HepG2 (cell line): ENCODE results near the gene DIAPH1. TPM values are rescaled to one million over a fixed set of nuclear protein-coding genes. Genes with fewer than 3 reads are reported as not detected.

ENCODE experiments used
- ATAC-seq: fragments of 200-7000 bp; cut with Tn5 transposase; 3 replicates; pipeline ENCODE4 v1.9.1; 2020; ENCODE audit warnings: mild to moderate bottlenecking, moderate library complexity
- BruUV-seq: library from RNA; stranded (reverse); fragments of 400-500 nt; replicated peaks from 2 replicates; lab custom pipeline; 2021; lab: Mats Ljungman, UMichigan
- CTCF ChIA-PET: fragments of 300-600 bp; formaldehyde crosslinking; extraction: SDS; loops from one replicate; lab custom pipeline; 2021; ENCODE audit warnings: low total read pairs, inconsistent platforms, low intra/inter-chr PET ratio; lab: Yijun Ruan, JAX
- POLR2A ChIA-PET: fragments of 350-600 bp; sonication (Branson Sonifier 250); formaldehyde crosslinking; loops from one replicate; lab custom pipeline; 2020; ENCODE audit warnings: antibody characterized with exemption, inconsistent platforms; lab: Yijun Ruan, JAX
- DNase-seq: peaks from one replicate; pipeline ENCODE4 v3.0.0-alpha.2; 2015; ENCODE audit warnings: low spot score
- FAIRE-seq: peaks from 3 replicates; lab custom pipeline; 2011; peaks lifted over from hg19 to GRCh38; lab: Jason Lieb, UNC
- H2AFZ ChIP-seq: one replicate; pipeline ENCODE4 v1.6.1; 2011; ENCODE audit warnings: low read length, inconsistent platforms
- H3K27ac ChIP-seq: fragments of 300-600 bp; 3 replicates; pipeline ENCODE4 v1.8.0; 2011; ENCODE audit warnings: mixed run types, mild to moderate bottlenecking, mixed read lengths, low read length, inconsistent platforms; ENCODE audit not compliant: insufficient read depth; ENCODE audit errors: extremely low read length
- H3K27me3 ChIP-seq, 2 experiments: fragments of 200-600 bp in 1 of 2; 2 replicates in 1 of 2; 3 replicates in 1 of 2; pipeline versions ENCODE4 v1.6.0 to v1.8.0; 2011; ENCODE audit warnings: low read length in 2 of 2, mild to moderate bottlenecking in 2 of 2, moderate library complexity in 2 of 2, inconsistent platforms in 1 of 2; ENCODE audit not compliant: insufficient read depth in 2 of 2, control insufficient read depth in 1 of 2
- H3K36me3 ChIP-seq, 2 experiments: fragments of 200-600 bp in 1 of 2; replicated peaks in 1 of 2; 2 replicates in 1 of 2; 3 replicates in 1 of 2; pipeline versions ENCODE4 v1.5.1 to v1.8.0; 2011; ENCODE audit warnings: low read length in 2 of 2, inconsistent platforms in 1 of 2; ENCODE audit not compliant: insufficient read depth in 2 of 2, control insufficient read depth in 1 of 2
- H3K4me1 ChIP-seq: 2 replicates; pipeline ENCODE4 v1.5.1; 2012; ENCODE audit warnings: low read length, inconsistent platforms; ENCODE audit not compliant: insufficient read depth
- H3K4me2 ChIP-seq: 2 replicates; pipeline ENCODE4 v1.6.0; 2011; ENCODE audit warnings: low read depth, low read length, inconsistent platforms
- H3K4me3 ChIP-seq, 3 experiments: fragments of 200-600 bp in 1 of 3; sonication (generic), shearing (Covaris generic) in 1 of 3; replicated peaks in 1 of 3; 2 replicates each; pipeline ENCODE4 v1.5.1; 2011 to 2016; ENCODE audit warnings: low read length in 3 of 3, inconsistent platforms in 2 of 3, low read depth in 2 of 3, mild to moderate bottlenecking in 2 of 3, control low read depth in 1 of 3, mixed read lengths in 1 of 3; ENCODE audit not compliant: insufficient read depth in 1 of 3
- H3K79me2 ChIP-seq: one replicate; pipeline ENCODE4 v1.6.1; 2011; ENCODE audit warnings: low read length, inconsistent platforms; ENCODE audit not compliant: insufficient read depth
- H3K9ac ChIP-seq: 2 replicates; pipeline ENCODE4 v1.6.0; 2011; ENCODE audit warnings: mild to moderate bottlenecking, low read depth, low read length, inconsistent platforms; ENCODE audit not compliant: insufficient read depth
- H3K9me3 ChIP-seq: 2 replicates; pipeline ENCODE4 v1.5.1; 2012; ENCODE audit warnings: mild to moderate bottlenecking, low read length
- H4K20me1 ChIP-seq: 2 replicates; pipeline ENCODE4 v1.6.0; 2011; ENCODE audit warnings: inconsistent platforms, mild to moderate bottlenecking, low read length, moderate library complexity; ENCODE audit not compliant: insufficient read depth
- HMGA1 ChIP-seq: sonication (generic); formaldehyde crosslinking; conservative IDR thresholded peaks from 2 replicates; pipeline ENCODE4 v1.4.0; 2020; ENCODE audit warnings: missing genetic modification reagents
- RFXANK ChIP-seq: IDR thresholded peaks from 2 replicates; pipeline ENCODE4 v1.6.1; 2016
- RFXAP ChIP-seq: sonication (generic); formaldehyde crosslinking; IDR thresholded peaks from 2 replicates; pipeline ENCODE4 v1.4.0; 2020; ENCODE audit warnings: missing genetic modification reagents, borderline replicate concordance
- SKI ChIP-seq: fragments of 450-650 bp; IDR thresholded peaks from one replicate; pipeline ENCODE4 v1.6.1; 2018; ENCODE audit warnings: mild to moderate bottlenecking; ENCODE audit not compliant: partially characterized antibody
- STAG1 ChIP-seq: sonication (generic); formaldehyde crosslinking; IDR thresholded peaks from 2 replicates; pipeline ENCODE4 v1.4.0; 2020; ENCODE audit warnings: missing genetic modification reagents
- ZNF747 ChIP-seq: sonication (generic); formaldehyde crosslinking; IDR thresholded peaks from 2 replicates; pipeline ENCODE4 v1.8.1; 2023; ENCODE audit warnings: missing genetic modification reagents, mild to moderate bottlenecking, borderline replicate concordance
- WGBS: methylation state at CpG from one replicate; pipeline ENCODE4 v1.1.6; 2017; ENCODE audit warnings: low lambda C conversion rate; 5-methylcytosine and 5-hydroxymethylcytosine counted together
- in situ Hi-C: cut with HindIII; loops from 2 replicates; pipeline ENCODE4 v1.10.0; 2017; ENCODE audit warnings: low pct_unique_long_range_greater_than_20kb; ENCODE audit not compliant: extremely low pct_ligation_motif_present
- intact Hi-C: fragments of 100-400 bp; cut with micrococcal nuclease; formaldehyde crosslinking; loops from one replicate; pipeline ENCODE4 v1.10.0; 2022; ENCODE audit not compliant: unreplicated experiment
- polyA plus RNA-seq, 8 experiments: library from polyadenylated mRNA; depleted of rRNA in 3 of 8; stranded (reverse) in 7 of 8; unstranded in 1 of 8; fragments of >200 nt; fragmentation: Illumina TruSeq in 4 of 8; extraction: Trizol in 4 of 8; gene quantifications; 2 replicates each; pipeline versions ENCODE4 v1.2.1 to v1.2.3, GENCODE V29; 2011 to 2016; ENCODE audit warnings: low read depth in 4 of 8, missing spikeins in 1 of 8, mixed read lengths in 1 of 8; ENCODE audit not compliant: insufficient read depth in 1 of 8
- total RNA-seq, 5 experiments: library from RNA; depleted of rRNA; stranded (reverse); fragments of >200 nt; fragmentation: Illumina TruSeq; extraction: Trizol; gene quantifications; 2 replicates each; pipeline ENCODE4 v1.2.3, GENCODE V29; 2016; ENCODE audit warnings: low read depth in 1 of 5
- TF ChIP-seq, protein P1 (sequence below): sonication (generic); formaldehyde crosslinking; IDR thresholded peaks from 2 replicates; pipeline ENCODE4 v1.4.0; 2020; ENCODE audit warnings: missing genetic modification reagents, borderline replicate concordance
- TF ChIP-seq, protein P2 (sequence below): sonication (generic); formaldehyde crosslinking; IDR thresholded peaks from 2 replicates; pipeline ENCODE4 v1.4.0; 2020; ENCODE audit warnings: missing genetic modification reagents
- TF ChIP-seq, protein P3 (sequence below), 2 experiments: sonication (generic) in 1 of 2; formaldehyde crosslinking in 1 of 2; IDR thresholded peaks; 2 replicates each; pipeline versions ENCODE4 v1.4.0 to v1.6.1; 2018 to 2020; ENCODE audit warnings: missing genetic modification reagents in 2 of 2, borderline replicate concordance in 1 of 2, low read depth in 1 of 2, mild to moderate bottlenecking in 1 of 2, missing biosample characterization in 1 of 2
- TF ChIP-seq, protein P4 (sequence below): sonication (generic); formaldehyde crosslinking; IDR thresholded peaks from 2 replicates; pipeline ENCODE4 v1.5.1; 2020; ENCODE audit warnings: missing genetic modification reagents, mild to moderate bottlenecking, borderline replicate concordance
- TF ChIP-seq, protein P5 (sequence below): sonication (generic); formaldehyde crosslinking; IDR thresholded peaks from 2 replicates; pipeline ENCODE4 v1.4.0; 2020; ENCODE audit warnings: missing genetic modification reagents

DIAPH1 gene
- total and polyA plus RNA-seq, 2 of the 13 experiments (the other 11 are each of a cell fraction or from before 2014, with no cell fraction given), result 25.1 to 33.9 TPM

DNA sequence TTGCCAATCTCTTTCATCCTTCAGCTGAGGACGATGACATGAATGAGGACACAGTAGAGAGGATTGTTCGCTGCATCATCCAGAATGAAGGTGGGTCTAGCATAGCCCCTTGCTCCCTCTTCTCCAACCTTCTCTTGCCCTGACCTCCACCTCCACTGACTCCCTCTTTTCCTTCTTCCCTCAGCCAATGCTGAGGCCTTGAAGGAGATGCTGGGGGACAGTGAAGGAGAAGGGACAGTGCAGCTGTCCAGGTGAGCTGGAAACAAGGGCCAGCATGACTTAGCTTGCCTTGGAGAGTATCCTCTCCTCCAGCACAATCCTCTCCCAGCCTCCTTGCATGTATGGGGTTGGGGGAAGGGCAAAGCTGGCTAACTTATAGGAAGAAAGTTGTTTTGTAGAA is 20.0 kb upstream of the DIAPH1 start:
- Histone ChIP-seq H3K4me3 (no peak overlapping the region), H3K9ac (no peak overlapping the region), H3K36me3 (peaks cover 2 to 19% of the 10 kb centered on the region in 2 experiments; a peak in 1 of 5 replicates), H3K4me2 (no peak overlapping the region), H3K4me1 (peaks cover 29% of the 10 kb centered on the region), H4K20me1 (peaks cover 7% of the 10 kb centered on the region), H3K27ac (no peak overlapping the region), H2AFZ (no peak overlapping the region), H3K9me3 (no peaks in the 10 kb centered on the region), H3K27me3 (no peaks in the 10 kb centered on the region; a peak in 1 of 5 replicates), H3K79me2 (peaks cover 28% of the 10 kb centered on the region)
- no peak for TF ChIP-seq STAG1 (CRISPR knock-in tag)
- no peak for TF ChIP-seq HMGA1 (CRISPR knock-in tag)
- TF ChIP-seq, protein P1, sequence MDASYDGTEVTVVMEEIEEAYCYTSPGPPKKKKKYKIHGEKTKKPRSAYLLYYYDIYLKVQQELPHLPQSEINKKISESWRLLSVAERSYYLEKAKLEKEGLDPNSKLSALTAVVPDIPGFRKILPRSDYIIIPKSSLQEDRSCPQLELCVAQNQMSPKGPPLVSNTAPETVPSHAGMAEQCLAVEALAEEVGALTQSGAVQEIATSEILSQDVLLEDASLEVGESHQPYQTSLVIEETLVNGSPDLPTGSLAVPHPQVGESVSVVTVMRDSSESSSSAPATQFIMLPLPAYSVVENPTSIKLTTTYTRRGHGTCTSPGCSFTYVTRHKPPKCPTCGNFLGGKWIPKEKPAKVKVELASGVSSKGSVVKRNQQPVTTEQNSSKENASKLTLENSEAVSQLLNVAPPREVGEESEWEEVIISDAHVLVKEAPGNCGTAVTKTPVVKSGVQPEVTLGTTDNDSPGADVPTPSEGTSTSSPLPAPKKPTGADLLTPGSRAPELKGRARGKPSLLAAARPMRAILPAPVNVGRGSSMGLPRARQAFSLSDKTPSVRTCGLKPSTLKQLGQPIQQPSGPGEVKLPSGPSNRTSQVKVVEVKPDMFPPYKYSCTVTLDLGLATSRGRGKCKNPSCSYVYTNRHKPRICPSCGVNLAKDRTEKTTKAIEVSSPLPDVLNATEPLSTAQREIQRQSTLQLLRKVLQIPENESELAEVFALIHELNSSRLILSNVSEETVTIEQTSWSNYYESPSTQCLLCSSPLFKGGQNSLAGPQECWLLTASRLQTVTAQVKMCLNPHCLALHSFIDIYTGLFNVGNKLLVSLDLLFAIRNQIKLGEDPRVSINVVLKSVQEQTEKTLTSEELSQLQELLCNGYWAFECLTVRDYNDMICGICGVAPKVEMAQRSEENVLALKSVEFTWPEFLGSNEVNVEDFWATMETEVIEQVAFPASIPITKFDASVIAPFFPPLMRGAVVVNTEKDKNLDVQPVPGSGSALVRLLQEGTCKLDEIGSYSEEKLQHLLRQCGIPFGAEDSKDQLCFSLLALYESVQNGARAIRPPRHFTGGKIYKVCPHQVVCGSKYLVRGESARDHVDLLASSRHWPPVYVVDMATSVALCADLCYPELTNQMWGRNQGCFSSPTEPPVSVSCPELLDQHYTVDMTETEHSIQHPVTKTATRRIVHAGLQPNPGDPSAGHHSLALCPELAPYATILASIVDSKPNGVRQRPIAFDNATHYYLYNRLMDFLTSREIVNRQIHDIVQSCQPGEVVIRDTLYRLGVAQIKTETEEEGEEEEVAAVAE, result no peak
- TF ChIP-seq, protein P2, sequence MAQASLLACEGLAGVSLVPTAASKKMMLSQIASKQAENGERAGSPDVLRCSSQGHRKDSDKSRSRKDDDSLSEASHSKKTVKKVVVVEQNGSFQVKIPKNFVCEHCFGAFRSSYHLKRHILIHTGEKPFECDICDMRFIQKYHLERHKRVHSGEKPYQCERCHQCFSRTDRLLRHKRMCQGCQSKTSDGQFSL (CRISPR knock-in tag), result no peak
- no peak for TF ChIP-seq RFXANK (CRISPR knock-in tag)
- TF ChIP-seq, protein P3, sequence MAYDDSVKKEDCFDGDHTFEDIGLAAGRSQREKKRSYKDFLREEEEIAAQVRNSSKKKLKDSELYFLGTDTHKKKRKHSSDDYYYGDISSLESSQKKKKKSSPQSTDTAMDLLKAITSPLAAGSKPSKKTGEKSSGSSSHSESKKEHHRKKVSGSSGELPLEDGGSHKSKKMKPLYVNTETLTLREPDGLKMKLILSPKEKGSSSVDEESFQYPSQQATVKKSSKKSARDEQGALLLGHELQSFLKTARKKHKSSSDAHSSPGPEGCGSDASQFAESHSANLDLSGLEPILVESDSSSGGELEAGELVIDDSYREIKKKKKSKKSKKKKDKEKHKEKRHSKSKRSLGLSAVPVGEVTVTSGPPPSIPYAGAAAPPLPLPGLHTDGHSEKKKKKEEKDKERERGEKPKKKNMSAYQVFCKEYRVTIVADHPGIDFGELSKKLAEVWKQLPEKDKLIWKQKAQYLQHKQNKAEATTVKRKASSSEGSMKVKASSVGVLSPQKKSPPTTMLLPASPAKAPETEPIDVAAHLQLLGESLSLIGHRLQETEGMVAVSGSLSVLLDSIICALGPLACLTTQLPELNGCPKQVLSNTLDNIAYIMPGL (CRISPR knock-in tag; IDR thresholded peaks at IDR 0.05; ENCODE audit: borderline replicate concordance in 1 of 2, low read depth in 1 of 2), result no peak
- TF ChIP-seq SKI, result no peak
- TF ChIP-seq RFXAP, result no peak
- TF ChIP-seq ZNF747 (CRISPR knock-in tag), result no peak
- TF ChIP-seq, protein P4, sequence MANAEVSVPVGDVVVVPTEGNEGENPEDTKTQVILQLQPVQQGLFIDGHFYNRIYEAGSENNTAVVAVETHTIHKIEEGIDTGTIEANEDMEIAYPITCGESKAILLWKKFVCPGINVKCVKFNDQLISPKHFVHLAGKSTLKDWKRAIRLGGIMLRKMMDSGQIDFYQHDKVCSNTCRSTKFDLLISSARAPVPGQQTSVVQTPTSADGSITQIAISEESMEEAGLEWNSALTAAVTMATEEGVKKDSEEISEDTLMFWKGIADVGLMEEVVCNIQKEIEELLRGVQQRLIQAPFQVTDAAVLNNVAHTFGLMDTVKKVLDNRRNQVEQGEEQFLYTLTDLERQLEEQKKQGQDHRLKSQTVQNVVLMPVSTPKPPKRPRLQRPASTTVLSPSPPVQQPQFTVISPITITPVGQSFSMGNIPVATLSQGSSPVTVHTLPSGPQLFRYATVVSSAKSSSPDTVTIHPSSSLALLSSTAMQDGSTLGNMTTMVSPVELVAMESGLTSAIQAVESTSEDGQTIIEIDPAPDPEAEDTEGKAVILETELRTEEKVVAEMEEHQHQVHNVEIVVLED (CRISPR knock-in tag), result no peak
- TF ChIP-seq, protein P5, sequence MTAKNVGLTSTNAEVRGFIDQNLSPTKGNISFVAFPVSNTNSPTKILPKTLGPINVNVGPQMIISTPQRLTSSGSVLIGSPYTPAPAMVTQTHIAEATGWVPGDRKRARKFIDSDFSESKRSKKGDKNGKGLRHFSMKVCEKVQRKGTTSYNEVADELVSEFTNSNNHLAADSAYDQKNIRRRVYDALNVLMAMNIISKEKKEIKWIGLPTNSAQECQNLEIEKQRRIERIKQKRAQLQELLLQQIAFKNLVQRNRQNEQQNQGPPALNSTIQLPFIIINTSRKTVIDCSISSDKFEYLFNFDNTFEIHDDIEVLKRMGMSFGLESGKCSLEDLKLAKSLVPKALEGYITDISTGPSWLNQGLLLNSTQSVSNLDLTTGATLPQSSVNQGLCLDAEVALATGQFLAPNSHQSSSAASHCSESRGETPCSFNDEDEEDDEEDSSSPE (CRISPR knock-in tag), result no peak
- DNase-seq (no peak), ATAC-seq (no peak), FAIRE-seq (no peak)
- in situ Hi-C loops, result loop anchor here (5.0 kb wide), 1 partner anchor 46 kb away; no protein-coding TSS in a partner anchor
- 95% methylated on average over 2 of the region's 2 CpGs for WGBS
- POLR2A ChIA-PET, result interaction anchor here (2.9 kb wide), 1 partner anchor 19 kb away, joined by 35 read pairs; the partner anchor contains the start of gene DIAPH1
- no TSS peak for BruUV-seq
- CTCF ChIA-PET, result no interaction called here
- intact Hi-C loops, result loop anchor here (1.0 kb wide), 1 partner anchor 46 kb away; no protein-coding TSS in a partner anchor
